Neural cell (in vitro differentiated cells): ENCODE data around the gene MED16. TPM values are rescaled to one million over a fixed set of nuclear protein-coding genes. Genes with fewer than 3 reads are reported as not detected.

ENCODE experiments used
- H2AFZ ChIP-seq: fragments of 200-600, 300-800 bp; sonication (generic), shearing (Covaris generic); 2 replicates; pipeline ENCODE4 v1.6.0; 2014; ENCODE audit warnings: low read depth, mild to moderate bottlenecking, antibody characterized with exemption, low read length, moderate library complexity
- H3F3A ChIP-seq: fragments of 200-600 bp; shearing (Covaris generic); 2 replicates; pipeline ENCODE4 v1.6.1; 2016; ENCODE audit warnings: mild to moderate bottlenecking, moderate library complexity, mixed read lengths, antibody characterized with exemption, low read length; ENCODE audit not compliant: insufficient read depth, poor library complexity, severe bottlenecking
- H3K27ac ChIP-seq: fragments of 200-600, 300-800 bp; sonication (generic), shearing (Covaris generic); 2 replicates; pipeline ENCODE4 v1.5.1; 2014; ENCODE audit warnings: mild to moderate bottlenecking, low read length, moderate library complexity
- H3K27me3 ChIP-seq: fragments of 300-800, 200-600 bp; sonication (generic), shearing (Covaris generic); 2 replicates; pipeline ENCODE4 v1.6.0; 2014; ENCODE audit warnings: mild to moderate bottlenecking, low read depth, low read length, moderate library complexity; ENCODE audit not compliant: insufficient read depth
- H3K36me3 ChIP-seq: fragments of 300-800, 200-600 bp; sonication (generic), shearing (Covaris generic); 2 replicates; pipeline ENCODE4 v1.5.1; 2014; ENCODE audit warnings: mild to moderate bottlenecking, antibody characterized with exemption, low read length, moderate library complexity; ENCODE audit not compliant: insufficient read depth
- H3K4me2 ChIP-seq: fragments of 300-800, 200-600 bp; sonication (generic), shearing (Covaris generic); 2 replicates; pipeline ENCODE4 v1.6.0; 2014; ENCODE audit warnings: mild to moderate bottlenecking, low read length
- H3K4me3 ChIP-seq: fragments of 300-800, 200-600 bp; sonication (generic), shearing (Covaris generic); 2 replicates; pipeline ENCODE4 v1.5.1; 2014; ENCODE audit warnings: mild to moderate bottlenecking, low read length, moderate library complexity
- H3K79me2 ChIP-seq: fragments of 200-600 bp; shearing (Covaris generic); replicated peaks from 2 replicates; pipeline ENCODE4 v1.6.0; 2014; ENCODE audit warnings: mild to moderate bottlenecking, low read length, moderate library complexity; ENCODE audit not compliant: insufficient read depth
- H3K9ac ChIP-seq: fragments of 300-800, 200-600 bp; sonication (generic), shearing (Covaris generic); 2 replicates; pipeline ENCODE4 v1.6.1; 2016; ENCODE audit warnings: mild to moderate bottlenecking, low read length, mixed read lengths
- H3K9me2 ChIP-seq: fragments of 200-600 bp; shearing (Covaris generic); 2 replicates; pipeline ENCODE4 v1.6.1; 2016; ENCODE audit warnings: mild to moderate bottlenecking, low read length, mixed read lengths; ENCODE audit not compliant: insufficient read depth
- H3K9me3 ChIP-seq: fragments of 200-600, 300-800 bp; sonication (generic), shearing (Covaris generic); 2 replicates; pipeline ENCODE4 v1.6.1; 2016; ENCODE audit warnings: mild to moderate bottlenecking, mixed run types, low read length, moderate library complexity, mixed read lengths
- H4K20me1 ChIP-seq: fragments of 200-600 bp; shearing (Covaris generic); 2 replicates; pipeline ENCODE4 v1.6.1; 2016; ENCODE audit warnings: mild to moderate bottlenecking, mixed run types; ENCODE audit not compliant: insufficient read depth
- CTCF ChIP-seq: fragments of 450-650 bp; IDR thresholded peaks from 2 replicates; pipeline ENCODE4 v1.5.1; 2014; ENCODE audit warnings: antibody characterized with exemption, mild to moderate bottlenecking, moderate library complexity; ENCODE audit not compliant: poor library complexity, severe bottlenecking
- EP300 ChIP-seq: fragments of 450-650 bp; conservative IDR thresholded peaks from 2 replicates; pipeline ENCODE4 v1.6.1; 2014; ENCODE audit warnings: antibody characterized with exemption, mild to moderate bottlenecking, moderate library complexity; ENCODE audit not compliant: poor library complexity, severe bottlenecking
- EZH2 ChIP-seq: fragments of 200-600, 300-800 bp; shearing (Covaris generic), sonication (generic); IDR thresholded peaks from 2 replicates; pipeline ENCODE4 v1.6.1; 2014; ENCODE audit warnings: antibody characterized with exemption, low read length, borderline replicate concordance, mild to moderate bottlenecking; ENCODE audit not compliant: insufficient read depth, poor library complexity, severe bottlenecking
- MXI1 ChIP-seq: fragments of 450-650 bp; conservative IDR thresholded peaks from 2 replicates; pipeline ENCODE4 v1.6.1; 2014; ENCODE audit warnings: antibody characterized with exemption, mild to moderate bottlenecking; ENCODE audit not compliant: poor library complexity, severe bottlenecking
- POLR2AphosphoS5 ChIP-seq: IDR thresholded peaks from 2 replicates; pipeline ENCODE4 v1.6.1; 2012
- RAD21 ChIP-seq: fragments of 450-650 bp; conservative IDR thresholded peaks from 2 replicates; pipeline ENCODE4 v1.6.1; 2014; ENCODE audit warnings: antibody characterized with exemption, mild to moderate bottlenecking, moderate library complexity
- REST ChIP-seq: IDR thresholded peaks from 2 replicates; pipeline ENCODE4 v1.6.1; 2012; ENCODE audit warnings: borderline replicate concordance
- SMC3 ChIP-seq: fragments of 450-650 bp; conservative IDR thresholded peaks from 2 replicates; pipeline ENCODE4 v1.6.1; 2014; ENCODE audit warnings: antibody characterized with exemption, mild to moderate bottlenecking, moderate library complexity; ENCODE audit not compliant: poor library complexity
- TAF1 ChIP-seq: IDR thresholded peaks from 2 replicates; pipeline ENCODE4 v1.6.1; 2012; ENCODE audit warnings: low read depth
- polyA plus RNA-seq: library from polyadenylated mRNA; depleted of rRNA; stranded (reverse); fragments of >200 nt; gene quantifications from 2 replicates; pipeline ENCODE4 v1.2.3, GENCODE V29; 2014

Gene MED16
- polyA plus RNA-seq, 1 donor from 2014 or later = 13.3 TPM

DNA sequence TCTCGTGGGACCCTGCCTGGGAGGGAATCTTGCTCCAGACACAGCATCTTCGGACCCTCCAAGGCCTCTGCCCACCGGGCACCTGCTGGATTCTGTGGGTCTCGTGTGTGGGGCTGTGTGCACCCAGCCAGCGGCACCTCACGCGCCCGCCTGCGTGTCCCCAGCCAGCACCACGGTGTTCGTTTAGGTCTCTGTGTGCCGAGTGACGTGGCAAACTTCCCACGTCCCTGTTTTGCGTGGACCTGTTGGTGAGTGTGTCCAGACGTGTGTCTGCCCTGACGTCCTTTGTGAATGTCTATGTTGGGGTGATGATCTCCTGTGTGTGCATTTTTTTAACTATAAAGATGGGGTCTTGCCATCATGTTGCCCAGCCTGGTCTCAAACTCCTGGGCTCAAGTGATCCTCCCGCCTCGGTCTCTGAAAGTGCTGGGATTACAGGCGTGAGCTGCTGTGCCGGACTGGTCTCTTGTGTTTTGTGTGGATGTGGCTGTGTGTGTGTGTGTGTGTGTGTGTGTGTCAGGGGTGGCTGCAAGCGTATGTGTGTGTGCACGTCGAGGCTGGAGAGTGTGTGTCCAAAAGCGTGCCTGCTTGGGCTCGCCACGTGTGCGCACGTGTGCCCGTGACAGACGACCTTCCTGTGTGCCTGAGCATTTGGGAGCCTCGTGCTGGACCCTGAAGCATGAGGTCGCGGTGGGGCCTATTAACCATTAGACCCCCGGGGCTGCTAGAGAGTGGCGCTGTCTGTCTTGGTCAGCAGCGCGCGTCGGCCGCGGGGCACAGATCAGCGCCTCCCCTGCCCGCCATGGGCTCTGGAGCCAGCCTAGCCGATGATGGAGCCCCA, 48.5 kb upstream of the MED16 start:
- H3F3A ChIP-seq = no peaks in the 10 kb centered on the region
- H3K36me3 ChIP-seq = no peaks in the 10 kb centered on the region
- H2AFZ ChIP-seq = no peak overlapping the region
- no peaks in the 10 kb centered on the region for H4K20me1 ChIP-seq
- H3K27ac ChIP-seq = no peak overlapping the region
- no peak overlapping the region for H3K4me3 ChIP-seq
- H3K9ac ChIP-seq = no peak overlapping the region
- no peaks in the 10 kb centered on the region for H3K27me3 ChIP-seq
- no peak for TF ChIP-seq SMC3
- TF ChIP-seq MXI1 = no peak
- TF ChIP-seq RAD21 = no peak
- TF ChIP-seq CTCF = no peak
- no peak for TF ChIP-seq REST
- no peak for TF ChIP-seq EZH2
- TF ChIP-seq POLR2AphosphoS5 = no peak
- no peak for TF ChIP-seq EP300
- TF ChIP-seq TAF1 = no peak
- H3K79me2 ChIP-seq = peaks cover 5% of the 10 kb centered on the region
- no peak overlapping the region for H3K4me2 ChIP-seq
- no peaks in the 10 kb centered on the region for H3K9me2 ChIP-seq
- H3K9me3 ChIP-seq = no peaks in the 10 kb centered on the region

DNA sequence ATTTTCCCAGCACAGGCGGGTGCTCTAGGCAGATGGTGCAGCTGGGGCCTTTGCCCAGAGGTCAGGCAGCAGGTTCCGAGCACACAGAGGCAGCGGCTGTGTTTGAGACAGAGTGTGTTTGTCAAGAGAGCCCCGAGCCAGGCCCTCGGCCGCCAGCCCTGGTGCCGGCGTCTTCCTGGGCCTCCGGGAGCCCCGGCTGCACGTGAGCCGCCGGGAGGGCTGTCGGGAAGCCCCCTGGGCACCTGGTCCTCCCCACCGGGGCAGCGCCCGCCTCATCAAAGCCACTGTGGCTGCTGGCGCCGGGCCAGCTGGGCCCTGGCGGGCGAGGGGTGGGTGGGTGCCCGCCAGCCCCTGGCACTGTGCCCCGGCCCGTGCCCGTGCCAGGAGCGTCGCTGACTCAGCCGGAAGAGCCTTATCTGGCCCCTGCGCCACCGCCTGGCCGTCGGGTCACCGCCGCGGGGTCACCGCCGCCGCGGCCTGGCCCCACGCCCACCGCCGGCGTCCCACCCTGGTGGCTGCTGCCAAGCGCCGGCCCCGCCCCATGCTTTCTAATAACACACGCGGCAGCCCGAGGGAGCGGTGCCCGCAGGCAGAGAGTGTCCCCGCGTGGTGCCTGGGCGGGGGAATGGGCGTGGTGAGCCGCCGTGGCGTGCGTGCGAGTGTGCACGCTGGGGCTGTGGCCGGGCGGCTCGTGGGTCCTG, 47.8 kb upstream of the MED16 start:
- Histone ChIP-seq H3K9me3 (no peaks in the 10 kb centered on the region), H3K4me3 (no peak overlapping the region), H3K4me2 (no peak overlapping the region), H3K9ac (no peak overlapping the region), H3K27ac (no peak overlapping the region), H2AFZ (no peak overlapping the region), H3K27me3 (no peaks in the 10 kb centered on the region), H3F3A (no peaks in the 10 kb centered on the region), H3K9me2 (no peaks in the 10 kb centered on the region), H3K79me2 (peaks cover 5% of the 10 kb centered on the region), H3K36me3 (no peaks in the 10 kb centered on the region), H4K20me1 (no peaks in the 10 kb centered on the region)
- no peak for TF ChIP-seq EP300
- no peak for TF ChIP-seq RAD21
- TF ChIP-seq CTCF = no peak
- no peak for TF ChIP-seq POLR2AphosphoS5
- no peak for TF ChIP-seq REST
- TF ChIP-seq EZH2 = no peak
- TF ChIP-seq TAF1 = no peak
- no peak for TF ChIP-seq MXI1
- TF ChIP-seq SMC3 = no peak
